OCI-M1 (cell line): ENCODE results near the gene ZNHIT2.
A peak's percentile ranks its signal among the peaks of the same experiment; 100 is the strongest.

Experiments
- DNase-seq: peaks from one replicate; lab custom pipeline; 2025; lab: John Stamatoyannopoulos, UW

The ZNHIT2 gene

DNA sequence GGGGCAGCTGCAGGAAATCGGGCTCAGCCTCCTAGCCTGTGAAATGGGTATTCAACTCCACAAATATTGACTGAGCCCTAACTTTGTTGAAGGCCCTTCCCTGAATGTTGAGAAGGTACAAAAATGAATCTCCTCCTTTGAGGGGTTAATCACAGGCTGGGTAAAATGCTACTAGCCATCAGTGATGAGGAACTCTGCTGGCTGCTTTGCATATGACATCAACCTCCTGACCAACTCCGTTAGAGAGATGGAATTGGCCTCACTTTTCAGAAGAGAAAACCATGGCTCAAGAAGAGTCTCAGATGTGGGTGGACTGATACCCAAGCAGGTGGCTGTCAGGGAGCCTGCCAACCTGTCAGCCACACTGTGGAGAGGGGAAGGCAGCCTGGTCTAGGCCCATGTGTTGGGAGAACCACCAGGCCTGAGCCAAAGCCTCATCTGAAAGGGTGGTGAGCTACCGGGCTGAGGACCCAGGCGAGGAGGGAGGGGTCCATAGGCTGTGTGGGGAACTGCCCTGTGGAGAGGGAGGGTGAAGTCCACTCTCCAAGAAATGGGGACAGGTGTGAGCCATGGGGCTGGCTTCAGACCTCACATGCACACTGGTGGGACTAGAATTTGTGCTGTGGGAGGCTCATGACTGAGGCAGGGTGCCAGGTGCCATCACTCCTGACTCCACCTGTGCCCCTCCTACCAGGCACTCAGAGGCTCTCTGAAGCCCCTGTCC, 45.4 kb downstream of the ZNHIT2 start:
- no peak for DNase-seq

DNA sequence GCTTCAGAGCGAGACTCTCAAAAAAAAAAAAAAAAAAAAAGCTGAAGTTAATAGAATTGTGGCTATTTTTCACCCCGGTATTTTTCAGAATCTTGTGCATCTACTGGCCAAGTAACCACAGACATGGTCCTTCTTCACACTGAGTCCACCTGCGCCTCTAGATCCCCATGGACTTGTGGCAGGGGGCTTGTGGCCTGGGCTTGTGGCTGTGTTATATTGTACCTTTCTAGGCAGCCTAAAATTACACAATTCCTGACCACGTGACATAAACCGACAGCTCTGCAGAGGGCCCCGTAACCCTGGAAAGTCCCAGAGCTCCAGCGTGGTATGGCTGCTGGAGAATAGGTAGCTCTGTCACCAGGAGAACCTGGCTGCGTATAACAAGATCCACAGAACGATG, 48.3 kb downstream of the ZNHIT2 start:
- peak; percentile 55 for DNase-seq

DNA sequence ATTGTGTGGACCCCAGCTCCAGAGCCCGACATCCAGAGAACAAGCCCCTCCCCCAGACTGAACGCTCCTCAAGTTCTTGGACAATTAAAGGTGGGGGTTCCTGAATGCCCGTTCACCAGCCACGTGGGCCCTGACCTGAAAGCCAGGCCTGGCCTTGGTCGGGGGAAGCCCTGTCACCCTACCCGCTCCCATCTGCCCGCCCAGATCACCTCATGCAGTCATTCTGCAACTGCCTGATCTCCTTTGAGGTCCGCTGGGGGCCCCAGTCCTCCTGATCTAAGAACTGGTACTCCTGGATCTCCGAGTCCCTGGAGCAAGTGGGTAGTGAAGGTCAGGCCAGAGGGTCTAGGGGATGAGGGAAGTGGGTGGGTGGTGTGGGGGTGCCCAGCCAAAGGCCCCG, 50.1 kb downstream of the ZNHIT2 start:
- no peak for DNase-seq

DNA sequence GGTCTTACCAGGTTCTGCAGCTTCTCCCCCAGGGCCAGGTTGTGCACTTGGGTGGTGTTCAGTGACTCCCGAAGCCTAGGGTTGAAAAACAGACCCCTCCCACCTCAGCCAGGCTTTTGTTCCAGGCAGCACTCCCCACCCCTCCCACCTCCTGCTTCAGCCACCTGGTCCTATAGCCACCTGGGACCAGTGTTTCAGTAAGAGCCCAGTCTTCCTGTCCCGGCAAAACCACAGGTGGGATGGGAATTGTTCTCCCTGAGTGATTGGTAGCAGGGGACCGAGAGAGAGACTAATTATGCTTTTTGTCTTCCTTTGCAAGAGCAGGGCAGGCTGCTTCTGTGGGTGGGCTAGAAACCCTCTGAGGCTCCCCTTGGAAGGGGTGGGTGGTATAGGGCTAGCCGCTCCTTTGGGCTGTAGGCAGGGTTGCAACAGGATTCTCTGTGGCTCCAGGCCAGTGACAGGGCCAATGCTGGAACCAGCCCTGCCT, 50.7 kb downstream of the ZNHIT2 start:
- no peak for DNase-seq
